GM19452 (cell line): ENCODE data around the gene SMURF1.

Experiments used
- ATAC-seq: cut with Tn5 transposase; IDR thresholded peaks from one replicate; pipeline ENCODE4 v1.9.1; 2021; ENCODE audit not compliant: unreplicated experiment

Gene SMURF1

GRCh38 chr7:99030951-99031350, 113.0 kb downstream of the SMURF1 start:
- no peak for ATAC-seq

- no peak for ATAC-seq
Observed at GRCh38 chr7:99030457-99030856, 113.5 kb downstream of the SMURF1 start.

- no peak for ATAC-seq
Observed at GRCh38 chr7:99029466-99030435, 114.2 kb downstream of the SMURF1 start.

- no peak for ATAC-seq
Observed at GRCh38 chr7:99028261-99028973, 115.5 kb downstream of the SMURF1 start.

- no peak for ATAC-seq
Observed at GRCh38 chr7:99027841-99028240, 116.1 kb downstream of the SMURF1 start.

- ATAC-seq, result no peak
Observed at GRCh38 chr7:99027241-99027640, 116.7 kb downstream of the SMURF1 start.

GRCh38 chr7:99024066-99024465, 119.8 kb downstream of the SMURF1 start:
- ATAC-seq, result no peak

- ATAC-seq, result no peak
Observed at GRCh38 chr7:99021941-99022560, 121.9 kb downstream of the SMURF1 start.

- no peak for ATAC-seq
Observed at GRCh38 chr7:99020413-99020715, 123.5 kb downstream of the SMURF1 start.

- no peak for ATAC-seq
Observed at GRCh38 chr7:99019523-99020412, 124.1 kb downstream of the SMURF1 start.

- ATAC-seq, result no peak
Observed at GRCh38 chr7:99016196-99016595, 127.7 kb downstream of the SMURF1 start.

GRCh38 chr7:99014113-99014985, 129.6 kb downstream of the SMURF1 start:
- no peak for ATAC-seq

GRCh38 chr7:99013266-99014112, 130.4 kb downstream of the SMURF1 start:
- ATAC-seq, result no peak

- no peak for ATAC-seq
Observed at GRCh38 chr7:99012722-99013121, 131.2 kb downstream of the SMURF1 start.

GRCh38 chr7:99011706-99012404, 132.1 kb downstream of the SMURF1 start:
- ATAC-seq, result no peak

GRCh38 chr7:99011341-99011705, 132.6 kb downstream of the SMURF1 start:
- no peak for ATAC-seq

GRCh38 chr7:99010281-99010680, 133.6 kb downstream of the SMURF1 start:
- ATAC-seq, result no peak

GRCh38 chr7:99008921-99009530, 134.9 kb downstream of the SMURF1 start:
- ATAC-seq, result no peak
